ENCODE measurements around the gene SLC6A8. TPM values are rescaled to one million over a fixed set of nuclear protein-coding genes. Genes with fewer than 3 reads are reported as not detected.

The SLC6A8 gene
- polyA plus RNA-seq, 3 donors from 2014 or later, result 0.07 to 0.09 TPM; not detected in 1

Other genes starting within 250 kb of the SLC6A8 start
- gene TREX2, start 241.9 kb upstream of the SLC6A8 start, polyA plus RNA-seq, result under 1 TPM in 2 of 3 donors, not detected in 1; 0.64 to 0.67 TPM
- gene HAUS7, start 217.3 kb upstream of the SLC6A8 start, polyA plus RNA-seq, result 10 to 100 TPM; 36.3 to 49.5 (median 43.2) TPM
- not detected for gene BGN, start 192.9 kb upstream of the SLC6A8 start, polyA plus RNA-seq
- not detected for gene ATP2B3, start 170.3 kb upstream of the SLC6A8 start, polyA plus RNA-seq
- gene CCNQ, start 88.8 kb upstream of the SLC6A8 start, polyA plus RNA-seq, result 10 to 100 TPM; 36.7 to 42.8 (median 38.4) TPM
- gene DUSP9, start 40.7 kb upstream of the SLC6A8 start, polyA plus RNA-seq, result not detected
- not detected for gene PNCK, start 14.1 kb upstream of the SLC6A8 start, polyA plus RNA-seq
- 100 to 1,000 TPM; 367 to 491 (median 373) TPM for gene BCAP31, start 36.5 kb downstream of the SLC6A8 start, polyA plus RNA-seq
- gene ABCD1, start 36.9 kb downstream of the SLC6A8 start, polyA plus RNA-seq, result 1 to 10 TPM; 1.7 to 3.2 (median 2.0) TPM
- not detected for gene PLXNB3, start 76.3 kb downstream of the SLC6A8 start, polyA plus RNA-seq
- gene SRPK3, start 93.1 kb downstream of the SLC6A8 start, polyA plus RNA-seq, result not detected
- gene IDH3G, start 106.4 kb downstream of the SLC6A8 start, polyA plus RNA-seq, result 100 to 1,000 TPM in 2 of 3 donors, 10 to 100 TPM in 1; 95.6 to 131 (median 118) TPM
- 100 to 1,000 TPM; 535 to 803 (median 726) TPM for gene SSR4, start 106.7 kb downstream of the SLC6A8 start, polyA plus RNA-seq
- 10 to 100 TPM in 1 of 3 donors, 1 to 10 TPM in 1, under 1 TPM in 1; 0.93 to 11.4 (median 6.1) TPM for gene PDZD4, start 142.6 kb downstream of the SLC6A8 start, polyA plus RNA-seq
- gene L1CAM, start 198.2 kb downstream of the SLC6A8 start, polyA plus RNA-seq, result not detected
- not detected for gene AVPR2, start 216.7 kb downstream of the SLC6A8 start, polyA plus RNA-seq
- gene ARHGAP4, start 238.3 kb downstream of the SLC6A8 start, polyA plus RNA-seq, result 100 to 1,000 TPM in 1 of 3 donors, 10 to 100 TPM in 2; 54.6 to 122 (median 75.7) TPM
- gene NAA10, start 247.1 kb downstream of the SLC6A8 start, polyA plus RNA-seq, result 100 to 1,000 TPM in 2 of 3 donors, 10 to 100 TPM in 1; 70.6 to 126 (median 104) TPM

All from immature natural killer cell (primary cell).